SK-N-SH (cell line): ENCODE data around the gene OBSCN. TPM values are rescaled to one million over a fixed set of nuclear protein-coding genes. Genes with fewer than 3 reads are reported as not detected.

Source experiments
- CTCF ChIA-PET: fragments of 300-600, 350-600 bp; formaldehyde crosslinking; extraction: SDS; loops from one replicate; lab custom pipeline; 2021; lab: Yijun Ruan, JAX
- POLR2A ChIA-PET: fragments of 350-600 bp; sonication (Branson Sonifier 250); formaldehyde crosslinking; extraction: SDS; loops from one replicate; lab custom pipeline; 2020; ENCODE audit warnings: antibody characterized with exemption, inconsistent platforms; lab: Yijun Ruan, JAX
- DNase-seq: peaks from one replicate; pipeline ENCODE4 v3.0.0; 2012
- H2AFZ ChIP-seq: fragments of 200-600 bp; sonication (generic); 2 replicates; pipeline ENCODE4 v1.8.1; 2016; ENCODE audit warnings: antibody characterized with exemption, mild to moderate bottlenecking, low read depth
- H3F3A ChIP-seq: fragments of 200-600 bp; sonication (generic); replicated peaks from 2 replicates; pipeline ENCODE3; 2016; ENCODE audit warnings: antibody characterized with exemption, mild to moderate bottlenecking; ENCODE audit not compliant: insufficient read depth
- H3K27ac ChIP-seq, 2 experiments: fragments of 200-500 bp in 1 of 2; fragments of 200-600 bp in 1 of 2; sonication (Bioruptor generic) in 1 of 2; sonication (generic), shearing (Covaris generic) in 1 of 2; 2 replicates each; pipeline versions ENCODE4 v1.5.1 to v1.6.1; 2014 to 2016; ENCODE audit warnings: low read depth in 2 of 2, inconsistent platforms in 1 of 2, low read length in 1 of 2, mild to moderate bottlenecking in 1 of 2, mixed read lengths in 1 of 2
- H3K27me3 ChIP-seq: fragments of 200-600 bp; sonication (generic), shearing (Covaris generic); 2 replicates; pipeline ENCODE4 v1.6.1; 2016; ENCODE audit warnings: mixed run types; ENCODE audit not compliant: insufficient read depth
- H3K36me3 ChIP-seq, 2 experiments: fragments of 200-500 bp in 1 of 2; fragments of 200-600 bp in 1 of 2; sonication (Bioruptor generic) in 1 of 2; sonication (generic) in 1 of 2; replicated peaks in 1 of 2; 2 replicates each; pipeline versions ENCODE3 to v1.5.1; 2014 to 2016; ENCODE audit warnings: low read length in 1 of 2, mild to moderate bottlenecking in 1 of 2; ENCODE audit not compliant: insufficient read depth in 2 of 2, control insufficient read depth in 1 of 2
- H3K4me1 ChIP-seq, 2 experiments: fragments of 200-500 bp in 1 of 2; fragments of 200-600 bp in 1 of 2; sonication (Bioruptor generic) in 1 of 2; sonication (generic), shearing (Covaris generic) in 1 of 2; 2 replicates each; pipeline versions ENCODE4 v1.5.1 to v1.6.1; 2014 to 2016; ENCODE audit warnings: low read depth in 1 of 2, low read length in 1 of 2, mixed run types in 1 of 2; ENCODE audit not compliant: insufficient read depth in 2 of 2, control insufficient read depth in 1 of 2
- H3K4me2 ChIP-seq: fragments of 200-600 bp; sonication (generic), shearing (Covaris generic); 2 replicates; pipeline ENCODE4 v1.6.1; 2017; ENCODE audit warnings: mixed run types
- H3K4me3 ChIP-seq, 2 experiments: fragments of 200-500 bp in 1 of 2; fragments of 200-600 bp in 1 of 2; sonication (Bioruptor generic) in 1 of 2; sonication (generic), shearing (Covaris generic) in 1 of 2; 2 replicates each; pipeline versions ENCODE4 v1.5.1 to v1.8.1; 2014 to 2016; ENCODE audit warnings: low read depth in 2 of 2, inconsistent platforms in 1 of 2, low read length in 1 of 2, mild to moderate bottlenecking in 1 of 2, mixed read lengths in 1 of 2, moderate library complexity in 1 of 2
- H3K79me2 ChIP-seq: fragments of 200-600 bp; sonication (generic); 2 replicates; pipeline ENCODE4 v1.8.1; 2017; ENCODE audit warnings: mild to moderate bottlenecking; ENCODE audit not compliant: insufficient read depth
- H3K9ac ChIP-seq: fragments of 200-600 bp; sonication (generic); 2 replicates; pipeline ENCODE4 v1.6.1; 2017; ENCODE audit warnings: mixed run types
- H3K9me2 ChIP-seq: fragments of 200-600 bp; sonication (generic); 2 replicates; pipeline ENCODE4 v1.6.1; 2017; ENCODE audit warnings: mixed run types
- H3K9me3 ChIP-seq: fragments of 200-600 bp; sonication (generic); 2 replicates; pipeline ENCODE4 v1.6.1; 2017; ENCODE audit warnings: mixed run types, mild to moderate bottlenecking, moderate library complexity
- H4K20me1 ChIP-seq: fragments of 200-600 bp; sonication (generic); 2 replicates; pipeline ENCODE4 v1.6.1; 2017; ENCODE audit warnings: mild to moderate bottlenecking, mixed run types; ENCODE audit not compliant: insufficient read depth
- CTCF ChIP-seq: fragments of 200-600 bp; sonication (generic); IDR thresholded peaks from 2 replicates; pipeline ENCODE4 v1.6.1; 2017; ENCODE audit warnings: antibody characterized with exemption, mild to moderate bottlenecking, moderate library complexity
- EP300 ChIP-seq, 2 experiments: IDR thresholded peaks; 2 replicates each; pipeline versions ENCODE4 v1.4.0 to v1.6.1; 2012; ENCODE audit warnings: borderline replicate concordance in 1 of 2, low read depth in 1 of 2, low read length in 1 of 2
- FOSL2 ChIP-seq: IDR thresholded peaks from 2 replicates; pipeline ENCODE4 v1.4.0; 2012; ENCODE audit warnings: low read depth, mild to moderate bottlenecking, moderate library complexity, borderline replicate concordance
- FOXJ3 ChIP-seq: sonication (generic); formaldehyde crosslinking; IDR thresholded peaks from 2 replicates; pipeline ENCODE4 v1.5.1; 2020; ENCODE audit warnings: mild to moderate bottlenecking, missing genetic modification reagents
- GABPA ChIP-seq: IDR thresholded peaks from 2 replicates; pipeline ENCODE4 v1.4.0; 2012; ENCODE audit warnings: low read depth, mild to moderate bottlenecking
- IRF3 ChIP-seq: fragments of 150-350 bp; IDR thresholded peaks from 2 replicates; pipeline ENCODE4 v1.6.1; 2016; ENCODE audit warnings: mild to moderate bottlenecking, low read depth, low read length
- MAX ChIP-seq: IDR thresholded peaks from 2 replicates; pipeline ENCODE4 v1.4.0; 2012; ENCODE audit warnings: low read depth
- MEF2A ChIP-seq: IDR thresholded peaks from 2 replicates; pipeline ENCODE4 v1.4.0; 2012; ENCODE audit warnings: low read depth, borderline replicate concordance
- NFIC ChIP-seq: IDR thresholded peaks from 2 replicates; pipeline ENCODE4 v1.4.0; 2012; ENCODE audit warnings: borderline replicate concordance
- NRF1 ChIP-seq: IDR thresholded peaks from 2 replicates; pipeline ENCODE4 v1.6.1; 2012; ENCODE audit warnings: low read depth, mild to moderate bottlenecking, low read length
- POLR2AphosphoS5 ChIP-seq: IDR thresholded peaks from 2 replicates; pipeline ENCODE4 v1.6.1; 2012; ENCODE audit warnings: low read depth, low read length
- RAD21 ChIP-seq: IDR thresholded peaks from 2 replicates; pipeline ENCODE4 v1.6.1; 2012; ENCODE audit warnings: mild to moderate bottlenecking, low read length
- SMC3 ChIP-seq: IDR thresholded peaks from 2 replicates; pipeline ENCODE4 v1.6.1; 2012; ENCODE audit warnings: low read depth, low read length, improper control_type of control experiment
- TAF1 ChIP-seq: IDR thresholded peaks from 2 replicates; pipeline ENCODE4 v1.6.1; 2012; ENCODE audit warnings: low read depth, mild to moderate bottlenecking, low read length, moderate library complexity, borderline replicate concordance
- TCF12 ChIP-seq: IDR thresholded peaks from 2 replicates; pipeline ENCODE4 v1.4.0; 2012
- TEAD4 ChIP-seq: IDR thresholded peaks from 2 replicates; pipeline ENCODE4 v1.4.0; 2012; ENCODE audit warnings: mild to moderate bottlenecking, borderline replicate concordance; ENCODE audit not compliant: insufficient read depth
- USF1 ChIP-seq: IDR thresholded peaks from 2 replicates; pipeline ENCODE4 v1.4.0; 2012; ENCODE audit warnings: low read depth, borderline replicate concordance
- USF2 ChIP-seq: fragments of 150-350 bp; IDR thresholded peaks from 2 replicates; pipeline ENCODE4 v1.6.1; 2017; ENCODE audit warnings: antibody characterized with exemption, low read length, low read depth, borderline replicate concordance
- WGBS: methylation state at CpG from one replicate; pipeline ENCODE4 v1.1.6; 2017; ENCODE audit warnings: low lambda C conversion rate; 5-methylcytosine and 5-hydroxymethylcytosine counted together
- polyA plus RNA-seq, 3 experiments: library from polyadenylated mRNA; depleted of rRNA; stranded (reverse); fragments of >200 nt; gene quantifications; 2 replicates each; pipeline ENCODE4 v1.2.3, GENCODE V29; 2012

Gene OBSCN
- polyA plus RNA-seq, 1 of the 3 experiments (the other 2 are of a cell fraction) = 4.0 TPM

GRCh38 chr1:228168563-228169270, 39.1 kb upstream of the OBSCN start (continued):
- TF ChIP-seq TEAD4 (no peak), TCF12 (no peak), FOSL2 (no peak)

- Histone ChIP-seq H3K9ac (no peak overlapping the region), H3K4me2 (no peak overlapping the region), H3K4me3 (no peak overlapping the region), H3K36me3 (no peaks in the 10 kb centered on the region), H3K9me2 (no peaks in the 10 kb centered on the region), H3K4me1 (peaks cover 13 to 14% of the 10 kb centered on the region in 2 experiments; a peak in 3 of 4 replicates), H3K9me3 (no peaks in the 10 kb centered on the region), H3K79me2 (peaks cover 28% of the 10 kb centered on the region), H2AFZ (no peak overlapping the region), H3F3A (no peaks in the 10 kb centered on the region), H3K27me3 (no peaks in the 10 kb centered on the region), H4K20me1 (no peaks in the 10 kb centered on the region), H3K27ac (no peak overlapping the region)
- 95% methylated on average over 2 of the region's 2 CpGs for WGBS
- no peak for DNase-seq
- ChIA-PET CTCF (interaction anchor here (1.1 kb wide), 1 partner anchor 170 kb away, joined by 4 read pairs; no protein-coding TSS in a partner anchor), POLR2A (no interaction called here)
- no peak for TF ChIP-seq POLR2AphosphoS5
- no peak for TF ChIP-seq IRF3
- no peak for TF ChIP-seq NFIC
- no peak for TF ChIP-seq CTCF
- no peak for TF ChIP-seq EP300 (IDR thresholded peaks at IDR 0.05; ENCODE audit: borderline replicate concordance in 1 of 2, low read depth in 1 of 2, low read length in 1 of 2)
- no peak for TF ChIP-seq TAF1
- no peak for TF ChIP-seq USF1
- TF ChIP-seq NRF1 = no peak
- TF ChIP-seq SMC3 = no peak
- TF ChIP-seq FOSL2 = no peak
- TF ChIP-seq MEF2A = no peak
- no peak for TF ChIP-seq FOXJ3 (CRISPR knock-in tag)
- TF ChIP-seq RAD21 = no peak
- TF ChIP-seq GABPA = no peak
- TF ChIP-seq USF2 = no peak
- TF ChIP-seq MAX = no peak
Observed at GRCh38 chr1:228169345-228169744, 38.5 kb upstream of the OBSCN start.
